SK-N-SH treated with all-trans-retinoic acid at 6 μM for 48 hours (cell line): ENCODE measurements around the gene OR10J5.
"Not testable (repeated sequence)": the region's sequence is repeated elsewhere in the genome, so short reads cannot be mapped to it uniquely, and the experiment has no call there.

Experiments used
- ATAC-seq: fragments of 200-7000 bp; cut with Tn5 transposase; 3 replicates; pipeline ENCODE4 v1.9.1; 2020; ENCODE audit warnings: mild to moderate bottlenecking, moderate library complexity
- ARNTL ChIP-seq: fragments of 450-650 bp; formaldehyde crosslinking; IDR thresholded peaks from 2 replicates; pipeline ENCODE4 v1.5.0; 2020; ENCODE audit warnings: low read depth, mild to moderate bottlenecking, moderate library complexity, borderline replicate concordance
- BACH2 ChIP-seq: fragments of 250-450 bp; sonication (Bioruptor Pico); IDR thresholded peaks from 2 replicates; pipeline ENCODE4 v1.9.0; 2021; ENCODE audit warnings: mild to moderate bottlenecking, borderline replicate concordance
- CREB5 ChIP-seq: fragments of 250-450 bp; sonication (Bioruptor Pico); IDR thresholded peaks from 2 replicates; pipeline ENCODE4 v1.5.1; 2020; ENCODE audit warnings: low read depth, mild to moderate bottlenecking, moderate library complexity
- CSRNP3 ChIP-seq: fragments of 250-450 bp; sonication (Bioruptor Pico); IDR thresholded peaks from 2 replicates; pipeline ENCODE4 v1.5.1; 2021; ENCODE audit warnings: mild to moderate bottlenecking, moderate library complexity
- ESRRG ChIP-seq: fragments of 250-450 bp; sonication (Bioruptor Pico); IDR thresholded peaks from 2 replicates; pipeline ENCODE4 v1.6.1; 2021; ENCODE audit warnings: mild to moderate bottlenecking
- GLIS3 ChIP-seq: fragments of 250-450 bp; sonication (Bioruptor Pico); IDR thresholded peaks from 2 replicates; pipeline ENCODE4 v1.5.0; 2020; ENCODE audit warnings: mild to moderate bottlenecking, moderate library complexity
- ISL1 ChIP-seq: fragments of 250-450 bp; sonication (Bioruptor Pico); IDR thresholded peaks from 2 replicates; pipeline ENCODE4 v2.1.2; 2022; ENCODE audit warnings: mild to moderate bottlenecking, moderate library complexity
- OSR1 ChIP-seq: fragments of 250-450 bp; sonication (Bioruptor Pico); IDR thresholded peaks from 2 replicates; pipeline ENCODE4 v1.8.0; 2022; ENCODE audit warnings: moderate library complexity, mild to moderate bottlenecking, inconsistent platforms
- PATZ1 ChIP-seq: fragments of 250-450 bp; sonication (Bioruptor Pico); IDR thresholded peaks from 2 replicates; pipeline ENCODE4 v1.8.0; 2020; ENCODE audit warnings: mild to moderate bottlenecking, moderate library complexity, borderline replicate concordance
- POU6F1 ChIP-seq: fragments of 250-450 bp; sonication (Bioruptor Pico); IDR thresholded peaks from 2 replicates; pipeline ENCODE4 v1.8.0; 2021; ENCODE audit warnings: low read depth, mild to moderate bottlenecking, moderate library complexity, borderline replicate concordance
- PPARA ChIP-seq: fragments of 250-450 bp; sonication (Bioruptor Pico); IDR thresholded peaks from 2 replicates; pipeline ENCODE4 v1.5.0; 2020; ENCODE audit warnings: mild to moderate bottlenecking, borderline replicate concordance
- RARB ChIP-seq: fragments of 250-450 bp; sonication (Bioruptor Pico); IDR thresholded peaks from 2 replicates; pipeline ENCODE4 v1.8.0; 2021; ENCODE audit warnings: mild to moderate bottlenecking, moderate library complexity
- SNAI2 ChIP-seq: fragments of 250-450 bp; sonication (Bioruptor Pico); IDR thresholded peaks from 2 replicates; pipeline ENCODE4 v1.5.0; 2020; ENCODE audit warnings: mild to moderate bottlenecking, moderate library complexity
- TOX ChIP-seq: fragments of 250-450 bp; sonication (Bioruptor Pico); IDR thresholded peaks from 2 replicates; pipeline ENCODE4 v1.8.0; 2021; ENCODE audit warnings: mild to moderate bottlenecking, moderate library complexity, borderline replicate concordance
- TSHZ2 ChIP-seq: fragments of 250-450 bp; sonication (Bioruptor Pico); IDR thresholded peaks from 2 replicates; pipeline ENCODE4 v1.5.0; 2020; ENCODE audit warnings: mild to moderate bottlenecking, moderate library complexity
- ZC3H10 ChIP-seq: fragments of 250-450 bp; sonication (Bioruptor Pico); IDR thresholded peaks from 2 replicates; pipeline ENCODE4 v1.5.1; 2021; ENCODE audit warnings: mild to moderate bottlenecking, moderate library complexity
- ZFP3 ChIP-seq: fragments of 250-450 bp; sonication (Bioruptor Pico); IDR thresholded peaks from 2 replicates; pipeline ENCODE4 v1.5.0; 2020; ENCODE audit warnings: mild to moderate bottlenecking, moderate library complexity
- ZFP30 ChIP-seq: fragments of 450-650 bp; formaldehyde crosslinking; IDR thresholded peaks from 2 replicates; pipeline ENCODE4 v1.5.0; 2022; ENCODE audit warnings: mild to moderate bottlenecking, moderate library complexity
- ZNF565 ChIP-seq: fragments of 450-650 bp; formaldehyde crosslinking; conservative IDR thresholded peaks from 2 replicates; pipeline ENCODE4 v1.5.0; 2020; ENCODE audit warnings: low read depth, mild to moderate bottlenecking, moderate library complexity
- ZNF8 ChIP-seq: fragments of 450-650 bp; formaldehyde crosslinking; IDR thresholded peaks from 2 replicates; pipeline ENCODE4 v1.5.0; 2020; ENCODE audit warnings: mild to moderate bottlenecking, moderate library complexity

The OR10J5 gene

GRCh38 chr1:159554261-159554660, 18.5 kb upstream of the OR10J5 start (continued):
- TF ChIP-seq POU6F1, result no peak
- no peak for TF ChIP-seq ESRRG (CRISPR knock-in tag)
- TF ChIP-seq RARB (CRISPR knock-in tag), result no peak

GRCh38 chr1:159548126-159548525, 12.3 kb upstream of the OR10J5 start:
- ATAC-seq, result no peak
- TF ChIP-seq OSR1 (CRISPR knock-in tag) (no peak), PPARA (CRISPR knock-in tag) (no peak), ZFP3 (CRISPR knock-in tag) (no peak), TSHZ2 (CRISPR knock-in tag) (no peak), SNAI2 (CRISPR knock-in tag) (no peak), BACH2 (CRISPR knock-in tag) (no peak), TOX (CRISPR knock-in tag) (no peak), CREB5 (CRISPR knock-in tag) (no peak), POU6F1 (no peak), ZC3H10 (CRISPR knock-in tag) (no peak), RARB (CRISPR knock-in tag) (no peak)

GRCh38 chr1:159532922-159533321, 2.9 kb downstream of the OR10J5 start:
- ATAC-seq, result no peak
- TF ChIP-seq ARNTL (CRISPR knock-in tag), result no peak
- TF ChIP-seq ZNF8 (CRISPR knock-in tag), result no peak
- TF ChIP-seq ZFP30, result no peak
- TF ChIP-seq OSR1 (CRISPR knock-in tag), result no peak
- TF ChIP-seq ZC3H10 (CRISPR knock-in tag), result no peak
- TF ChIP-seq TOX (CRISPR knock-in tag), result no peak
- no peak for TF ChIP-seq ISL1 (CRISPR knock-in tag)
- no peak for TF ChIP-seq GLIS3 (CRISPR knock-in tag)
- no peak for TF ChIP-seq CREB5 (CRISPR knock-in tag)
- TF ChIP-seq ZFP3 (CRISPR knock-in tag), result no peak
- no peak for TF ChIP-seq PPARA (CRISPR knock-in tag)
- no peak for TF ChIP-seq ESRRG (CRISPR knock-in tag)
- no peak for TF ChIP-seq BACH2 (CRISPR knock-in tag)
- TF ChIP-seq ZNF565 (CRISPR knock-in tag), result no peak
- TF ChIP-seq TSHZ2 (CRISPR knock-in tag), result no peak
- no peak for TF ChIP-seq RARB (CRISPR knock-in tag)
- TF ChIP-seq CSRNP3, result no peak
- no peak for TF ChIP-seq SNAI2 (CRISPR knock-in tag)
- no peak for TF ChIP-seq PATZ1
- TF ChIP-seq, all 23 proteins: peak for 0

GRCh38 chr1:159524792-159525191, 11.0 kb downstream of the OR10J5 start:
- not testable (repeated sequence) for ATAC-seq
